Osteoblast (primary cell): ENCODE data around the gene HTRA3. TPM values are rescaled to one million over a fixed set of nuclear protein-coding genes. Genes with fewer than 3 reads are reported as not detected.
A peak's percentile ranks its signal among the peaks of the same experiment; 100 is the strongest.

Experiments
- DNase-seq: peaks from one replicate; pipeline ENCODE4 v3.0.0; 2011; ENCODE audit warnings: low spot score, mixed read lengths; ENCODE audit not compliant: insufficient read length; ENCODE audit errors: missing footprints
- H2AFZ ChIP-seq: 2 replicates; pipeline ENCODE4 v1.6.0; 2011; ENCODE audit warnings: mild to moderate bottlenecking, low read length
- H3K27ac ChIP-seq: 2 replicates; pipeline ENCODE4 v1.5.1; 2011; ENCODE audit warnings: mild to moderate bottlenecking, low read depth, low read length, moderate library complexity
- H3K27me3 ChIP-seq: 2 replicates; pipeline ENCODE4 v1.6.0; 2012; ENCODE audit warnings: mild to moderate bottlenecking, control low read depth, inconsistent platforms, low read length, moderate library complexity; ENCODE audit not compliant: insufficient read depth
- H3K36me3 ChIP-seq: 2 replicates; pipeline ENCODE4 v1.5.1; 2011; ENCODE audit warnings: mild to moderate bottlenecking, low read length, control low read depth, moderate library complexity; ENCODE audit not compliant: insufficient read depth
- H3K4me1 ChIP-seq: 2 replicates; pipeline ENCODE4 v1.5.1; 2011; ENCODE audit warnings: mild to moderate bottlenecking, low read length, control low read depth, moderate library complexity; ENCODE audit not compliant: insufficient read depth
- H3K4me2 ChIP-seq: 2 replicates; pipeline ENCODE4 v1.6.0; 2011; ENCODE audit warnings: mild to moderate bottlenecking, low read length; ENCODE audit not compliant: insufficient read depth
- H3K4me3 ChIP-seq: fragments of 200-600 bp; sonication (generic); 3 replicates; pipeline ENCODE4 v1.5.1; 2012; ENCODE audit warnings: mild to moderate bottlenecking, low read length, inconsistent platforms; ENCODE audit not compliant: insufficient read depth
- H3K79me2 ChIP-seq: 2 replicates; pipeline ENCODE4 v1.6.0; 2012; ENCODE audit warnings: mild to moderate bottlenecking, low read length, control low read depth, inconsistent platforms; ENCODE audit not compliant: insufficient read depth
- H3K9me3 ChIP-seq: 2 replicates; pipeline ENCODE4 v1.5.1; 2011; ENCODE audit warnings: low read depth, low read length, control low read depth
- H4K20me1 ChIP-seq: 2 replicates; pipeline ENCODE4 v1.6.0; 2012; ENCODE audit warnings: mild to moderate bottlenecking, low read length, control low read depth; ENCODE audit not compliant: insufficient read depth
- CTCF ChIP-seq: IDR thresholded peaks from 2 replicates; pipeline ENCODE4 v1.5.1; 2011; ENCODE audit warnings: mild to moderate bottlenecking, low read depth, low read length, moderate library complexity; ENCODE audit errors: extremely low read depth
- total RNA-seq: library from RNA; depleted of rRNA; stranded (reverse); fragments of >200 nt; gene quantifications from 2 replicates; pipeline ENCODE4 v1.2.3, GENCODE V29; 2012

The HTRA3 gene
- total RNA-seq, 1 donor, result 4.0 TPM

GRCh38 chr4:8244931-8245460, 24.6 kb upstream of the HTRA3 start:
- Histone ChIP-seq H3K4me3 (no peak overlapping the region), H3K9me3 (no peaks in the 10 kb centered on the region), H3K4me1 (peaks cover 6% of the 10 kb centered on the region), H3K4me2 (no peak overlapping the region), H3K36me3 (no peaks in the 10 kb centered on the region), H3K27me3 (peaks cover 4% of the 10 kb centered on the region), H2AFZ (no peak overlapping the region), H3K27ac (no peak overlapping the region), H3K79me2 (no peaks in the 10 kb centered on the region), H4K20me1 (no peaks in the 10 kb centered on the region)
- peak; percentile 59 for DNase-seq
- no peak for TF ChIP-seq CTCF

GRCh38 chr4:8245884-8246833, 23.4 kb upstream of the HTRA3 start:
- no peaks in the 10 kb centered on the region for H3K79me2 ChIP-seq
- H3K4me2 ChIP-seq, result no peak overlapping the region
- no peaks in the 10 kb centered on the region for H3K9me3 ChIP-seq
- no peak overlapping the region for H3K27ac ChIP-seq
- no peaks in the 10 kb centered on the region for H3K36me3 ChIP-seq
- no peak overlapping the region for H2AFZ ChIP-seq
- H4K20me1 ChIP-seq, result no peaks in the 10 kb centered on the region
- peak; percentile 58 for DNase-seq
- H3K4me3 ChIP-seq, result no peak overlapping the region
- H3K27me3 ChIP-seq, result peaks cover 4% of the 10 kb centered on the region
- peaks cover 6% of the 10 kb centered on the region for H3K4me1 ChIP-seq
- TF ChIP-seq CTCF, result no peak

GRCh38 chr4:8247047-8247930, 22.3 kb upstream of the HTRA3 start:
- Histone ChIP-seq H3K4me1 (peaks cover 6% of the 10 kb centered on the region), H2AFZ (no peak overlapping the region), H3K9me3 (no peaks in the 10 kb centered on the region), H3K36me3 (no peaks in the 10 kb centered on the region), H3K4me3 (no peak overlapping the region), H3K27ac (no peak overlapping the region), H3K79me2 (no peaks in the 10 kb centered on the region), H4K20me1 (no peaks in the 10 kb centered on the region), H3K27me3 (peaks cover 4% of the 10 kb centered on the region), H3K4me2 (no peak overlapping the region)
- no peak for TF ChIP-seq CTCF
- DNase-seq, result peak; percentile 74
